Left renal pelvis (tissue), 4 donors: ENCODE data around the gene DCAF6. TPM values are rescaled to one million over a fixed set of nuclear protein-coding genes. Genes with fewer than 3 reads are reported as not detected.

ENCODE experiments used
- polyA plus RNA-seq, 4 donors: library from polyadenylated mRNA; unstranded; fragments of 120-200 nt; gene quantifications; one replicate each; pipeline ENCODE4 v1.2.1, GENCODE V29; 2013; ENCODE audit not compliant: insufficient read length in 4 of 4

DCAF6 gene
- polyA plus RNA-seq, 4 donors, result 57.1 to 79.0 (median 77.6) TPM

Other genes starting within 250 kb of the DCAF6 start
- 100 to 1,000 TPM; 111 to 194 (median 147) TPM for gene MPZL1, start 214.7 kb upstream of the DCAF6 start, polyA plus RNA-seq
- under 1 TPM; 0.07 to 0.96 (median 0.39) TPM for gene ADCY10, start 22.5 kb upstream of the DCAF6 start, polyA plus RNA-seq
- gene MPC2, start 389 bp downstream of the DCAF6 start, polyA plus RNA-seq, result 100 to 1,000 TPM in 3 of 4 donors, 10 to 100 TPM in 1; 54.5 to 214 (median 186) TPM
- 10 to 100 TPM; 19.5 to 26.8 (median 20.8) TPM for gene GPR161, start 200.2 kb downstream of the DCAF6 start, polyA plus RNA-seq
- 10 to 100 TPM; 44.4 to 58.4 (median 50.2) TPM for gene TIPRL, start 242.3 kb downstream of the DCAF6 start, polyA plus RNA-seq